HCT116 (cell line): Measurements from ENCODE around the gene ITGBL1. TPM values are rescaled to one million over a fixed set of nuclear protein-coding genes. Genes with fewer than 3 reads are reported as not detected.

Experiments used
- ATAC-seq: fragments of 200-7000 bp; cut with Tn5 transposase; 2 replicates; pipeline ENCODE4 v1.9.1; 2020; ENCODE audit warnings: mild to moderate bottlenecking, moderate library complexity
- BruUV-seq: library from RNA; stranded (reverse); fragments of 400-500 nt; replicated peaks from 2 replicates; lab custom pipeline; 2021; lab: Mats Ljungman, UMichigan
- CTCF ChIA-PET: fragments of 300-600 bp; sonication (Branson Sonifier 250); formaldehyde crosslinking; loops from one replicate; lab custom pipeline; 2021; ENCODE audit warnings: antibody characterized with exemption; lab: Charles Lee
- POLR2A ChIA-PET: fragments of 300-600, 350-600 bp; sonication (Branson Sonifier 250); formaldehyde crosslinking; loops from one replicate; lab custom pipeline; 2021; ENCODE audit warnings: antibody characterized with exemption; lab: Charles Lee
- RAD21 ChIA-PET, 2 experiments: fragments of 300-600 bp; sonication (Branson Sonifier 250); formaldehyde crosslinking; loops; one replicate each; lab custom pipeline; 2023; ENCODE audit warnings: low total read pairs in 2 of 2; ENCODE audit not compliant: uncharacterized antibody in 2 of 2, unreplicated experiment in 2 of 2, low non-redundant PET in 1 of 2; lab: Charles Lee
- DNase-seq: peaks from one replicate; pipeline ENCODE4 v3.0.0-alpha.2; 2010; ENCODE audit warnings: low read depth, low spot score
- H2AFZ ChIP-seq: fragments of 200-600 bp; shearing (Covaris generic), sonication (generic); 2 replicates; pipeline ENCODE4 v1.6.1; 2017; ENCODE audit warnings: low read depth, mixed run types, mixed read lengths, antibody characterized with exemption, low read length; ENCODE audit not compliant: poor library complexity, severe bottlenecking
- H3K27ac ChIP-seq: 2 replicates; pipeline ENCODE4 v1.5.1; 2012; ENCODE audit warnings: low read depth, low read length
- H3K27me3 ChIP-seq: fragments of 200-600 bp; sonication (generic); 2 replicates; pipeline ENCODE4 v1.6.1; 2016; ENCODE audit warnings: mixed run types, low read length, mixed read lengths; ENCODE audit not compliant: insufficient read depth
- H3K36me3 ChIP-seq, 2 experiments: fragments of 200-500 bp in 1 of 2; fragments of 200-600 bp in 1 of 2; sonication (Bioruptor generic) in 1 of 2; sonication (generic) in 1 of 2; 2 replicates each; pipeline versions ENCODE4 v1.5.1 to v1.6.1; 2014 to 2016; ENCODE audit warnings: low read length in 2 of 2, inconsistent platforms in 1 of 2, mixed read lengths in 1 of 2, mixed run types in 1 of 2; ENCODE audit not compliant: insufficient read depth in 2 of 2, control insufficient read depth in 1 of 2
- H3K4me1 ChIP-seq, 2 experiments: fragments of 200-600 bp in 1 of 2; sonication (generic) in 1 of 2; 2 replicates each; pipeline versions ENCODE4 v1.5.1 to v1.6.1; 2012 to 2017; ENCODE audit warnings: low read length in 2 of 2, inconsistent platforms in 1 of 2, mild to moderate bottlenecking in 1 of 2, mixed read lengths in 1 of 2, mixed run types in 1 of 2, moderate library complexity in 1 of 2; ENCODE audit not compliant: insufficient read depth in 2 of 2, control insufficient read depth in 1 of 2
- H3K4me2 ChIP-seq: fragments of 200-600 bp; sonication (generic); 2 replicates; pipeline ENCODE4 v1.6.1; 2017; ENCODE audit warnings: mixed run types, low read length, mixed read lengths
- H3K4me3 ChIP-seq, 2 experiments: fragments of 200-600 bp in 1 of 2; sonication (generic) in 1 of 2; replicated peaks in 1 of 2; 2 replicates each; pipeline ENCODE4 v1.5.1; 2011 to 2016; ENCODE audit warnings: low read length in 2 of 2, control low read depth in 1 of 2, low read depth in 1 of 2, mild to moderate bottlenecking in 1 of 2, mixed read lengths in 1 of 2, mixed run types in 1 of 2
- H3K79me2 ChIP-seq: fragments of 200-600 bp; sonication (generic); 2 replicates; pipeline ENCODE4 v1.6.1; 2017; ENCODE audit warnings: mild to moderate bottlenecking, mixed run types, low read length, moderate library complexity, mixed read lengths; ENCODE audit not compliant: insufficient read depth
- H3K9ac ChIP-seq: fragments of 200-600 bp; sonication (generic); 2 replicates; pipeline ENCODE4 v1.6.1; 2016; ENCODE audit warnings: low read length, mixed read lengths
- H3K9me2 ChIP-seq: fragments of 200-600 bp; sonication (generic), shearing (Covaris generic); 2 replicates; pipeline ENCODE4 v1.6.1; 2017; ENCODE audit warnings: mixed run types, mild to moderate bottlenecking, moderate library complexity; ENCODE audit not compliant: insufficient read depth
- H3K9me3 ChIP-seq, 2 experiments: fragments of 200-500 bp in 1 of 2; fragments of 200-600 bp in 1 of 2; sonication (Bioruptor generic) in 1 of 2; sonication (generic) in 1 of 2; 2 replicates each; pipeline ENCODE4 v1.6.1; 2014 to 2017; ENCODE audit warnings: low read length in 2 of 2, mixed read lengths in 2 of 2, inconsistent platforms in 1 of 2, low read depth in 1 of 2, mild to moderate bottlenecking in 1 of 2, mixed run types in 1 of 2, moderate library complexity in 1 of 2; ENCODE audit not compliant: control insufficient read depth in 1 of 2, insufficient read depth in 1 of 2
- H4K20me1 ChIP-seq: fragments of 200-600 bp; sonication (generic), shearing (Covaris generic); 2 replicates; pipeline ENCODE4 v1.6.1; 2017; ENCODE audit warnings: mixed run types, mild to moderate bottlenecking, moderate library complexity; ENCODE audit not compliant: insufficient read depth
- ELF1 ChIP-seq: IDR thresholded peaks from 2 replicates; pipeline ENCODE4 v1.6.1; 2012; ENCODE audit warnings: low read depth, borderline replicate concordance
- POLR2A ChIP-seq: IDR thresholded peaks from 2 replicates; pipeline ENCODE4 v1.7.0; 2011; ENCODE audit warnings: borderline replicate concordance; ENCODE audit not compliant: insufficient read depth, insufficient read length; ENCODE audit errors: extremely low read depth
- REST ChIP-seq: IDR thresholded peaks from 2 replicates; pipeline ENCODE4 v1.6.1; 2012; ENCODE audit warnings: low read depth
- ZBTB33 ChIP-seq: IDR thresholded peaks from 2 replicates; pipeline ENCODE4 v1.6.1; 2011; ENCODE audit warnings: mild to moderate bottlenecking, low read length, moderate library complexity; ENCODE audit not compliant: insufficient replicate concordance; ENCODE audit errors: extremely low read depth
- intact Hi-C: fragments of 100-400 bp; cut with micrococcal nuclease; formaldehyde crosslinking; loops from 2 replicates; pipeline ENCODE4 v1.10.0; 2022
- total RNA-seq: library from RNA; stranded (reverse); gene quantifications from one replicate; pipeline ENCODE4 v1.2.1, GENCODE V29; 2021; ENCODE audit not compliant: unreplicated experiment

ITGBL1 gene
- total RNA-seq, 1 experiment from 2014 or later = 0.66 TPM

DNA sequence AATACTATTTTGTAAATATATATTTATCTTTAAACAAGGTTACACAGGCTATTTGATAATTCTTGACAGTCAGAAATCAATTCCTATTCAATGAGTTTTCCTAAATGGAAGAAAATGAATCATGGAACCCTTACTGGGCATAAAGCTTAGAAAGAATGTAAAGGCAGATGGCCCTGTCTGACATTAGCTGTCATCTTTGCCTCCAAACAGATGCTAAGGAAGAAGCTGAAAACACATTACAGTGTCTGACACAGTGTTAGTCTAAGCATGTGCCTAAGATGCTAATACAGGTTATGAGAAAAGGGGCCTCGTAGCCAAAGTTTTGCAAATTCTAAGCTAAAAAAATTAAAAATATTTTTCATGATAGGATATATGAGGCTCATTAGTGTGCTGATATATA, 112.8 kb downstream of the ITGBL1 start:
- Histone ChIP-seq H3K27me3 (no peaks in the 10 kb centered on the region), H3K9me2 (no peaks in the 10 kb centered on the region), H3K4me2 (no peak overlapping the region), H3K27ac (no peak overlapping the region), H3K36me3 (no peaks in the 10 kb centered on the region), H3K9me3 (peaks cover 0 to 2% of the 10 kb centered on the region in 2 experiments; a peak in 1 of 4 replicates), H3K4me1 (no peaks in the 10 kb centered on the region), H3K9ac (no peak overlapping the region), H3K79me2 (no peaks in the 10 kb centered on the region), H2AFZ (no peak overlapping the region), H4K20me1 (no peaks in the 10 kb centered on the region; the same call in 1 of the 2 replicates), H3K4me3 (no peak overlapping the region)
- no peak for ATAC-seq
- intact Hi-C loops = no loop called here
- no TSS peak for BruUV-seq
- POLR2A ChIA-PET = no interaction called here
- no peak for TF ChIP-seq ZBTB33
- CTCF ChIA-PET = no interaction called here
- RAD21 ChIA-PET = no interaction called here
- no peak for DNase-seq

DNA sequence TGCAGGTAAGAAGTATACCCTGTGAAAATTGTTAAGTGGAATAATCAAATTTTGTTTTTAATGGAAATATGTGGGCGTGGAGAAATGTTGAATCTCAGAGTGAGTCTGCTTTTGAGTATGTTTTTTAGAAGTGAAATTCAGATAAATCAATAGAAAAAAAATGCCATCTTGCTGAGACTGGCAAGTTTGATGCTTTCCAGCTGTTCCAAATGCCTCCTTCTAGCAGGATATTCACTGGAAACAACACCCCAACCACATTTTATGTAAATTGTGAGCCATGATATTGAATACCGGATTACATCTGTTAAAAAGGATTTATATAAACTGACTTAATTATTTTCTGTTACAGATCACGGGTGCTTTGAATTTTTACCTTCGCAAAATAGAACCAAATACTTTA, 115.4 kb downstream of the ITGBL1 start:
- no peak for ATAC-seq
- no peak for DNase-seq
- Histone ChIP-seq H3K4me1 (no peaks in the 10 kb centered on the region), H3K9me3 (peaks cover 0 to 2% of the 10 kb centered on the region in 2 experiments; a peak in 1 of 4 replicates), H2AFZ (no peak overlapping the region), H3K79me2 (no peaks in the 10 kb centered on the region), H4K20me1 (no peaks in the 10 kb centered on the region), H3K27me3 (no peaks in the 10 kb centered on the region), H3K9me2 (no peaks in the 10 kb centered on the region), H3K9ac (no peak overlapping the region), H3K4me3 (no peak overlapping the region), H3K27ac (no peak overlapping the region), H3K4me2 (no peak overlapping the region), H3K36me3 (no peaks in the 10 kb centered on the region)
- no TSS peak for BruUV-seq
- TF ChIP-seq ELF1 (no peak), ZBTB33 (no peak), REST (no peak), POLR2A (no peak)
- intact Hi-C loops = no loop called here
- RAD21 ChIA-PET = no interaction called here
- POLR2A ChIA-PET = no interaction called here
- CTCF ChIA-PET = no interaction called here
